ENCODE data around the gene PSMA5. TPM values are rescaled to one million over a fixed set of nuclear protein-coding genes. Genes with fewer than 3 reads are reported as not detected.
A peak's percentile ranks its signal among the peaks of the same experiment; 100 is the strongest.

The PSMA5 gene
- polyA plus RNA-seq, 2 of the 4 experiments (the other 2 are of a cell fraction) = 93.7 to 140 TPM

DNA sequence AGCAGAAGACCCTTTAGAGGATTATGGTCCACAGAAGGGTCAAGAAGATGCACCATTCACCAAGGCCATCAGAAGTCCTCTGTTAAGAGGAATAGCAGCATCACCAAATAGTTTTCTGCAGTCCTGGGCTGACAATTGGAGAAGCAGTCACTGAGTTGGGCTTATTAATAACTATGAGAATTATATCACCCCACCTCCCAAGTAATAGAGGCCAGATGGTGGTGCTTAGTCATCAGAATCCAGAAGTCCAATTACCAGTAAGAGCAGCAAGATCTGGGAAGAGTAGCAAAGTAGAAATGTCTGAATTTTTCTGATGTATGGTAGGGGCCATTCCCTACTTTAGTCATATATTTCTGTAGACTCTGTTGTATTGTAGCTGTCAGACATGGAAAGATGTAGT is 6.1 kb upstream of the PSMA5 start:
- POLR2A ChIA-PET = no interaction called here
- FAIRE-seq (no peak), ATAC-seq (no peak), DNase-seq (ENCODE audit: low read depth in 1 of 2, low spot score in 1 of 2) (no peak)
- no peak overlapping the region for H3K4me3 ChIP-seq
- no peaks in the 10 kb centered on the region for H3K9me3 ChIP-seq
- CTCF ChIA-PET = no interaction called here
- no peak overlapping the region for H3K27ac ChIP-seq
- TF ChIP-seq JUN (IDR thresholded peaks at IDR 0.05) (no peak), ELK1 (IDR thresholded peaks at IDR 0.05; ENCODE audit: low read depth, low read length) (no peak), HOXB13 (CRISPR knock-in tag; IDR thresholded peaks at IDR 0.05; ENCODE audit: low read depth) (no peak), CBX2 (IDR thresholded peaks at IDR 0.05; ENCODE audit: borderline replicate concordance, low read depth) (no peak), MAFK (IDR thresholded peaks at IDR 0.05; ENCODE audit: partially characterized antibody) (no peak), HOXB5 (CRISPR knock-in tag; IDR thresholded peaks at IDR 0.05) (no peak), EP300 (IDR thresholded peaks at IDR 0.05) (no peak), CHD4 (IDR thresholded peaks at IDR 0.05; ENCODE audit: borderline replicate concordance) (no peak), KDM5A (IDR thresholded peaks at IDR 0.05) (no peak), POLR2AphosphoS2 (conservative IDR thresholded peaks at IDR 0.05; ENCODE audit: low read length) (no peak), RNF2 (IDR thresholded peaks at IDR 0.05; ENCODE audit: borderline replicate concordance, low read depth) (no peak)
- TF ChIP-seq, protein P1, sequence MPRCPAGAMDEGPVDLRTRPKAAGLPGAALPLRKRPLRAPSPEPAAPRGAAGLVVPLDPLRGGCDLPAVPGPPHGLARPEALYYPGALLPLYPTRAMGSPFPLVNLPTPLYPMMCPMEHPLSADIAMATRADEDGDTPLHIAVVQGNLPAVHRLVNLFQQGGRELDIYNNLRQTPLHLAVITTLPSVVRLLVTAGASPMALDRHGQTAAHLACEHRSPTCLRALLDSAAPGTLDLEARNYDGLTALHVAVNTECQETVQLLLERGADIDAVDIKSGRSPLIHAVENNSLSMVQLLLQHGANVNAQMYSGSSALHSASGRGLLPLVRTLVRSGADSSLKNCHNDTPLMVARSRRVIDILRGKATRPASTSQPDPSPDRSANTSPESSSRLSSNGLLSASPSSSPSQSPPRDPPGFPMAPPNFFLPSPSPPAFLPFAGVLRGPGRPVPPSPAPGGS (IDR thresholded peaks at IDR 0.05) = no peak
- TF ChIP-seq, protein P2, sequence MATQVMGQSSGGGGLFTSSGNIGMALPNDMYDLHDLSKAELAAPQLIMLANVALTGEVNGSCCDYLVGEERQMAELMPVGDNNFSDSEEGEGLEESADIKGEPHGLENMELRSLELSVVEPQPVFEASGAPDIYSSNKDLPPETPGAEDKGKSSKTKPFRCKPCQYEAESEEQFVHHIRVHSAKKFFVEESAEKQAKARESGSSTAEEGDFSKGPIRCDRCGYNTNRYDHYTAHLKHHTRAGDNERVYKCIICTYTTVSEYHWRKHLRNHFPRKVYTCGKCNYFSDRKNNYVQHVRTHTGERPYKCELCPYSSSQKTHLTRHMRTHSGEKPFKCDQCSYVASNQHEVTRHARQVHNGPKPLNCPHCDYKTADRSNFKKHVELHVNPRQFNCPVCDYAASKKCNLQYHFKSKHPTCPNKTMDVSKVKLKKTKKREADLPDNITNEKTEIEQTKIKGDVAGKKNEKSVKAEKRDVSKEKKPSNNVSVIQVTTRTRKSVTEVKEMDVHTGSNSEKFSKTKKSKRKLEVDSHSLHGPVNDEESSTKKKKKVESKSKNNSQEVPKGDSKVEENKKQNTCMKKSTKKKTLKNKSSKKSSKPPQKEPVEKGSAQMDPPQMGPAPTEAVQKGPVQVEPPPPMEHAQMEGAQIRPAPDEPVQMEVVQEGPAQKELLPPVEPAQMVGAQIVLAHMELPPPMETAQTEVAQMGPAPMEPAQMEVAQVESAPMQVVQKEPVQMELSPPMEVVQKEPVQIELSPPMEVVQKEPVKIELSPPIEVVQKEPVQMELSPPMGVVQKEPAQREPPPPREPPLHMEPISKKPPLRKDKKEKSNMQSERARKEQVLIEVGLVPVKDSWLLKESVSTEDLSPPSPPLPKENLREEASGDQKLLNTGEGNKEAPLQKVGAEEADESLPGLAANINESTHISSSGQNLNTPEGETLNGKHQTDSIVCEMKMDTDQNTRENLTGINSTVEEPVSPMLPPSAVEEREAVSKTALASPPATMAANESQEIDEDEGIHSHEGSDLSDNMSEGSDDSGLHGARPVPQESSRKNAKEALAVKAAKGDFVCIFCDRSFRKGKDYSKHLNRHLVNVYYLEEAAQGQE (IDR thresholded peaks at IDR 0.05) = no peak
- TF ChIP-seq, protein P3, sequence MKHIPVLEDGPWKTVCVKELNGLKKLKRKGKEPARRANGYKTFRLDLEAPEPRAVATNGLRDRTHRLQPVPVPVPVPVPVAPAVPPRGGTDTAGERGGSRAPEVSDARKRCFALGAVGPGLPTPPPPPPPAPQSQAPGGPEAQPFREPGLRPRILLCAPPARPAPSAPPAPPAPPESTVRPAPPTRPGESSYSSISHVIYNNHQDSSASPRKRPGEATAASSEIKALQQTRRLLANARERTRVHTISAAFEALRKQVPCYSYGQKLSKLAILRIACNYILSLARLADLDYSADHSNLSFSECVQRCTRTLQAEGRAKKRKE (CRISPR knock-in tag; IDR thresholded peaks at IDR 0.05; ENCODE audit: low read depth) = no peak
- H3K4me1 ChIP-seq = peaks cover 4% of the 10 kb centered on the region; the same call in 1 of the 3 replicates
- no peak overlapping the region for H3K4me2 ChIP-seq

- POLR2A ChIA-PET = no interaction called here
- DNase-seq (ENCODE audit: low read depth in 1 of 2, low spot score in 1 of 2) (no peak), FAIRE-seq (no peak), ATAC-seq (no peak)
- peaks cover 23% of the 10 kb centered on the region; the same call in 2 of the 3 replicates for H3K4me1 ChIP-seq
- CTCF ChIA-PET = interaction anchor here (0.6 to 2.9 kb wide), 2 partner anchors 66 to 551 kb away, joined by 3 to 9 read pairs; no protein-coding TSS in a partner anchor
- peak overlapping the region; percentile 89 to 97 for H3K27ac ChIP-seq
- H3K9me3 ChIP-seq = no peaks in the 10 kb centered on the region
- 19% methylated on average over 7 of the region's 7 CpGs for WGBS (ENCODE audit: missing lambda C conversion rate)
- TF ChIP-seq MAX (IDR thresholded peaks at IDR 0.05) (no peak), FOSB (CRISPR knock-in tag; IDR thresholded peaks at IDR 0.05) (no peak), HOXB13 (CRISPR knock-in tag; IDR thresholded peaks at IDR 0.05; ENCODE audit: low read depth) (no peak), RCOR1 (IDR thresholded peaks at IDR 0.05; ENCODE audit: low read depth, low read length) (no peak), MYC (IDR thresholded peaks at IDR 0.05; ENCODE audit: borderline replicate concordance, low read length) (no peak), MAFK (IDR thresholded peaks at IDR 0.05; ENCODE audit: partially characterized antibody) (no peak), KDM5A (IDR thresholded peaks at IDR 0.05) (no peak), POLR2AphosphoS2 (conservative IDR thresholded peaks at IDR 0.05; ENCODE audit: low read length) (no peak), ZFP36 (IDR thresholded peaks at IDR 0.05; ENCODE audit: borderline replicate concordance, partially characterized antibody) (no peak), PHF8 (IDR thresholded peaks at IDR 0.05; ENCODE audit: borderline replicate concordance, low read depth) (no peak)
- TF ChIP-seq, protein P4, sequence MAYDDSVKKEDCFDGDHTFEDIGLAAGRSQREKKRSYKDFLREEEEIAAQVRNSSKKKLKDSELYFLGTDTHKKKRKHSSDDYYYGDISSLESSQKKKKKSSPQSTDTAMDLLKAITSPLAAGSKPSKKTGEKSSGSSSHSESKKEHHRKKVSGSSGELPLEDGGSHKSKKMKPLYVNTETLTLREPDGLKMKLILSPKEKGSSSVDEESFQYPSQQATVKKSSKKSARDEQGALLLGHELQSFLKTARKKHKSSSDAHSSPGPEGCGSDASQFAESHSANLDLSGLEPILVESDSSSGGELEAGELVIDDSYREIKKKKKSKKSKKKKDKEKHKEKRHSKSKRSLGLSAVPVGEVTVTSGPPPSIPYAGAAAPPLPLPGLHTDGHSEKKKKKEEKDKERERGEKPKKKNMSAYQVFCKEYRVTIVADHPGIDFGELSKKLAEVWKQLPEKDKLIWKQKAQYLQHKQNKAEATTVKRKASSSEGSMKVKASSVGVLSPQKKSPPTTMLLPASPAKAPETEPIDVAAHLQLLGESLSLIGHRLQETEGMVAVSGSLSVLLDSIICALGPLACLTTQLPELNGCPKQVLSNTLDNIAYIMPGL (CRISPR knock-in tag; IDR thresholded peaks at IDR 0.05; ENCODE audit: borderline replicate concordance) = no peak
- peak overlapping the region; percentile 63 for H3K4me3 ChIP-seq
- H3K4me2 ChIP-seq = peak overlapping the region; percentile 75
Measured at GRCh38 chr1:109427171-109427467, 871 bp upstream of the PSMA5 start.
